Calu3 (cell line): Measurements from ENCODE around the gene TRIO. TPM values are rescaled to one million over a fixed set of nuclear protein-coding genes. Genes with fewer than 3 reads are reported as not detected.

Source experiments
- BruUV-seq: library from RNA; stranded (reverse); fragments of 400-500 nt; replicated peaks from 2 replicates; lab custom pipeline; 2021; lab: Mats Ljungman, UMichigan
- CTCF ChIA-PET: fragments of 300-600 bp; sonication (Branson Sonifier 250); formaldehyde crosslinking; loops from one replicate; lab custom pipeline; 2022; ENCODE audit warnings: antibody characterized with exemption; lab: Charles Lee
- DNase-seq: peaks from one replicate; pipeline ENCODE4 v3.0.0; 2022
- H3K27ac Mint-ChIP-seq: one replicate; pipeline ENCODE4 v1.8.0; 2022; ENCODE audit warnings: mixed read lengths; ENCODE audit not compliant: unreplicated experiment
- H3K27me3 Mint-ChIP-seq: one replicate; pipeline ENCODE4 v1.8.0; 2022; ENCODE audit warnings: mixed read lengths; ENCODE audit not compliant: unreplicated experiment
- H3K36me3 Mint-ChIP-seq: one replicate; pipeline ENCODE4 v1.8.0; 2022; ENCODE audit warnings: mild to moderate bottlenecking, moderate library complexity, mixed read lengths; ENCODE audit not compliant: insufficient read depth, unreplicated experiment
- H3K4me1 Mint-ChIP-seq: one replicate; pipeline ENCODE4 v1.8.0; 2022; ENCODE audit warnings: mild to moderate bottlenecking, low read depth, mixed read lengths; ENCODE audit not compliant: unreplicated experiment
- H3K4me3 Mint-ChIP-seq: one replicate; pipeline ENCODE4 v1.8.0; 2022; ENCODE audit warnings: mild to moderate bottlenecking, low read depth, moderate library complexity, mixed read lengths; ENCODE audit not compliant: unreplicated experiment
- H3K9me3 Mint-ChIP-seq: one replicate; pipeline ENCODE4 v1.8.0; 2022; ENCODE audit warnings: low read depth, mixed read lengths; ENCODE audit not compliant: unreplicated experiment
- intact Hi-C: fragments of 100-400 bp; cut with micrococcal nuclease; formaldehyde crosslinking; loops from one replicate; pipeline ENCODE4 v1.10.0; 2022; ENCODE audit not compliant: unreplicated experiment
- total RNA-seq: library from RNA; stranded (reverse); gene quantifications from 2 replicates; pipeline ENCODE4 v1.2.3, GENCODE V29; 2022
- TF ChIP-seq, protein P1 (sequence below): fragments of 200-600 bp; IDR thresholded peaks from one replicate; pipeline ENCODE4 v1.8.0; 2022; ENCODE audit warnings: antibody characterized with exemption; ENCODE audit not compliant: unreplicated experiment

TRIO gene
- total RNA-seq, 1 experiment from 2014 or later: 183 TPM

DNA sequence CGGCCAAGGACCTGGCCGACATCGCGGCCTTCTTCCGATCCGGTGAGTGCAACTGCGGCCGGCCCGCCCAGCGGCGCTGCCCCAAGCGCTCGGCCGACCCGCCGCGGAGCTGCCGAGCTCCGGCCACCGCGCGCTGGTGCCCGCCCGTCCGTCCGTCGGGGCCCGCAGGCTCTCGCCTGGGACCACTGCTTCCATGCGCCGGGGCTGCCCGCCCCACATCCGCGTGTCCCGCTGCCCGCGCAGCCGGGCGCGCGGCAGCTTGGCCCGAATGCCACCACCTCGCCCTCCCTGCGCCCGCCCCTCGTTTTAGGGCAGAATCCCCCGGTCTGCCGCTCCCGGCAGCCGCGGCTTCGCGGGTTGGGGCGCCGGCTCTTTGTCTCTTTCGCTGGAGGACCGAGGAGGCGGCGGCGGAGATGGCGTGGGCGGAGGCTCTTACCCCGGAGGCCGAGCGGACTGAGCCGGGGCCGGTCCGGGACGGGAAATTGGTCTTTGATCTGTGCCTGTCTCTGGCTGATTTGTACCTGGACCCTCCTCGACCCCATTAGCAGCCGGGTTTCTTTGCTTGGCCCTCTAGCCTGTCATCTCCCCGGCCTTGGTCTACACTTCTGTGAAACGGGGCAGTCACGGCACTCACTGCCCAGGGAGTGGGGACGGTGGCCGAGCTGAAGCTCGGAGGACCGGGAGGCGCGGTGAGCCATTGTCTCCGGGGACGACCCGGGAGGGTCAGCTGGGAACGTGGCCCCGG lies 871 bp downstream of the TRIO start:
- H3K4me3 Mint-ChIP-seq: peak overlapping the region; percentile 81
- TF ChIP-seq, protein P1, sequence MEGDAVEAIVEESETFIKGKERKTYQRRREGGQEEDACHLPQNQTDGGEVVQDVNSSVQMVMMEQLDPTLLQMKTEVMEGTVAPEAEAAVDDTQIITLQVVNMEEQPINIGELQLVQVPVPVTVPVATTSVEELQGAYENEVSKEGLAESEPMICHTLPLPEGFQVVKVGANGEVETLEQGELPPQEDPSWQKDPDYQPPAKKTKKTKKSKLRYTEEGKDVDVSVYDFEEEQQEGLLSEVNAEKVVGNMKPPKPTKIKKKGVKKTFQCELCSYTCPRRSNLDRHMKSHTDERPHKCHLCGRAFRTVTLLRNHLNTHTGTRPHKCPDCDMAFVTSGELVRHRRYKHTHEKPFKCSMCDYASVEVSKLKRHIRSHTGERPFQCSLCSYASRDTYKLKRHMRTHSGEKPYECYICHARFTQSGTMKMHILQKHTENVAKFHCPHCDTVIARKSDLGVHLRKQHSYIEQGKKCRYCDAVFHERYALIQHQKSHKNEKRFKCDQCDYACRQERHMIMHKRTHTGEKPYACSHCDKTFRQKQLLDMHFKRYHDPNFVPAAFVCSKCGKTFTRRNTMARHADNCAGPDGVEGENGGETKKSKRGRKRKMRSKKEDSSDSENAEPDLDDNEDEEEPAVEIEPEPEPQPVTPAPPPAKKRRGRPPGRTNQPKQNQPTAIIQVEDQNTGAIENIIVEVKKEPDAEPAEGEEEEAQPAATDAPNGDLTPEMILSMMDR: no peak
- BruUV-seq: no TSS peak
- no peaks in the 10 kb centered on the region for H3K9me3 Mint-ChIP-seq
- H3K27me3 Mint-ChIP-seq: peaks cover 6% of the 10 kb centered on the region
- DNase-seq: peak; percentile 33
- CTCF ChIA-PET: interaction anchor here (1.5 kb wide), 1 partner anchor 107 kb away, joined by 3 read pairs; no protein-coding TSS in a partner anchor
- H3K27ac Mint-ChIP-seq: peak overlapping the region; percentile 84
- intact Hi-C loops: loop anchor here (2.0 kb wide), 1 partner anchor 107 kb away; no protein-coding TSS in a partner anchor
- H3K36me3 Mint-ChIP-seq: peaks cover 47% of the 10 kb centered on the region
- peaks cover 30% of the 10 kb centered on the region for H3K4me1 Mint-ChIP-seq

DNA sequence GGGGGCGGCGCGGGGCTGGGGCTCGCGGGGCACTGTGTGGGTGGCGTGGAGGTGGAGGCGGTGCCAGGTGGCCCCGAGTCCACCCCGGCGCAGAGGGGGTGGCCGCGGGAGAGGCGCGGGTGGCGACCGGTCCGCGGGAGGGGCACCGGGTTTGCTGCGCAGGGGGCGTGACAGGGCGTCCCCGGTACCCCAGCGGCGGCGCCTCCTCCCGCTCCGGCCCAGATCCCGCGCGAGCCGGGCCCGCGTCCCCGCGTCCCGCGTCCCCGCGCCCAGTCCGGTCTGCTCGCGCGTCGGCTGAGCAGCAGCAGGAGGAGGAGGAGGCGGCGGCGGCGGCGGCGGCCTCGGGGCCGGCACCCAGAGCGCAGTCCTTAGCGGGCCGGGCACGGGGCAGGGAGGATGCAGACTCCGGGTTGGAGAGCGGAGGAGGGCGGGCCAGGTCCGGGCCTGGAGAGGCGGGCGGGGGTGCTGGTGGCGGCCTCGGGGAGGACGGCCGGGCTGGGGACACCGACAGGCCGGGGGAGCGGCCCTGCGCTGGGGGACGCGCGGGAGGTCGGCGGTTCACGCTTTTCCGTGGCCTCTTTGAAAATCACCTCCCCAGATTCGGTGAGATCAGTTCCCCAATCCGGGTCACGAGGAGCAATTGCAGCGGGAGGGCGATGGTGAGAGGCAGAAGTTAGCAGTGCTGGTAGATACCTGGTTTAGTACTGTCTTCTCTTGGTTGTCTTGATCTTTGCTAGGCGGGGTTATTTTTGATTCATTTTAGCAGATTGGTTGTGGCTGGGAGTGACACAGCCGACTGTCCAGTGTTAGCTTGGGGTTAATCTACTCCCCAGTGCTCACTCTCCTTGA lies 1.7 kb downstream of the TRIO start:
- H3K4me3 Mint-ChIP-seq: peak overlapping the region; percentile 81
- peak; percentile 66 for DNase-seq
- CTCF ChIA-PET: interaction anchor here (0.8 to 1.4 kb wide), 4 partner anchors 12 to 152 kb away, joined by 3 to 8 read pairs (median 4); no protein-coding TSS in a partner anchor
- H3K4me1 Mint-ChIP-seq: peaks cover 38% of the 10 kb centered on the region
- H3K27me3 Mint-ChIP-seq: no peaks in the 10 kb centered on the region
- peak overlapping the region; percentile 84 for H3K27ac Mint-ChIP-seq
- H3K9me3 Mint-ChIP-seq: no peaks in the 10 kb centered on the region
- TF ChIP-seq, protein P1: no peak
- intact Hi-C loops: loop anchor here (2.0 to 5.0 kb wide), 2 partner anchors 108 to 158 kb away; no protein-coding TSS in a partner anchor
- BruUV-seq: TSS peak; percentile 15
- H3K36me3 Mint-ChIP-seq: peaks cover 55% of the 10 kb centered on the region

DNA sequence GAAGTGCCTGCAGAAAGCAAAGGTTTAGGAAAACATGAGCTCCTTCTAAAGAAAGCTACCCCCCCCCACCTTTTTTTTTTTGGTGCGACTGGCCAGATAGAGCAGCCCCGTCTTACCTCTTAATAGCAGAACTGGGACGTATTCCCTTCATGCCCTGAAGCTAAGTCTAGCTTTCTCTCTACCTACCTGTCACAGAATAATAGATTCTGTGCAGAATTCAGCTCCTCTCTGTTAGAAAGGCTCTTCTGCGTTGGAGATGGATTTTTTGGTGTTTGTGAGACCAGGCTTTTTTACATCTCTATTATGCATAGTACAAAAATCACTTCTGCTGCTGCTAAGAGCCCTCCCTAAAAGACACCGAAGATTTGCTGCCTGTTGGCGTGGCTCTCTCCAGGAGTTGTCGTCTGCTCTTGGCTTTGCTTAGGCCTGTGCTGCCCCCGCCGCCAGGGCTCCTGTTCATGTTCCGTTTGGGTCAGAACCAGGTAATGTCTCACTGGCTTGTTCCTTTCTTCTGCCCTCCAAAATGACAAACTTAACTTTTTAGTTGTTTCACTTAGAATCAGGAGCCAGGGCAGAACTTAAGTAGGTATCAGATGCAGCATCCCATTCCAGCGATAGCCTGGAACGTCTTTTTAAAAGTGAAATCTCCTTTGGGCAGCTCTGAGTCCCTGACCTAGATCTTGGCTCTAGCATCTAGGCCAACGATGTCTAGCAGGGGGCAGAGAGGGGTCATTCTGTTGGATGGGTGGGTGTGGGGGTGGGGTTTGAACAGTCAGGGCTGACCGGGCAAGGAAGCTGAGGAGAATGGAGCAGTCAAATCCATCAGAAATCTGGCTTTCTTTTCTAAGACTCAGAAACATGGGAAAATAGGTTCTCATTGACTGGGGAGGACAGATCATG lies 2.5 kb downstream of the TRIO start:
- peaks cover 43% of the 10 kb centered on the region for H3K4me1 Mint-ChIP-seq
- BruUV-seq: no TSS peak
- no peaks in the 10 kb centered on the region for H3K27me3 Mint-ChIP-seq
- TF ChIP-seq, protein P1: no peak
- no peak for DNase-seq
- H3K27ac Mint-ChIP-seq: peak overlapping the region; percentile 81
- peak overlapping the region; percentile 81 for H3K4me3 Mint-ChIP-seq
- no peaks in the 10 kb centered on the region for H3K9me3 Mint-ChIP-seq
- CTCF ChIA-PET: interaction anchor here (0.8 to 1.4 kb wide), 4 partner anchors 11 to 153 kb away, joined by 3 to 8 read pairs (median 4); no protein-coding TSS in a partner anchor
- intact Hi-C loops: loop anchor here (2.0 to 5.0 kb wide), 3 partner anchors 109 to 158 kb away; no protein-coding TSS in a partner anchor
- H3K36me3 Mint-ChIP-seq: peaks cover 57% of the 10 kb centered on the region
